OCI-LY3 (cell line): Measurements from ENCODE around the gene ZFP69B.

Experiments used
- EZH2phosphoT487 ChIP-seq: fragments of 200-600 bp; shearing (Covaris generic); IDR thresholded peaks from 2 replicates; pipeline ENCODE4 v1.6.1; 2018; ENCODE audit warnings: antibody characterized with exemption, mixed run types, low read depth
- TF ChIP-seq, protein P1 (sequence below): fragments of 200-600, 300-600 bp; sonication (generic); IDR thresholded peaks from 2 replicates; pipeline ENCODE4 v1.5.1; 2014; ENCODE audit warnings: antibody characterized with exemption, low read length, low read depth

DNA sequence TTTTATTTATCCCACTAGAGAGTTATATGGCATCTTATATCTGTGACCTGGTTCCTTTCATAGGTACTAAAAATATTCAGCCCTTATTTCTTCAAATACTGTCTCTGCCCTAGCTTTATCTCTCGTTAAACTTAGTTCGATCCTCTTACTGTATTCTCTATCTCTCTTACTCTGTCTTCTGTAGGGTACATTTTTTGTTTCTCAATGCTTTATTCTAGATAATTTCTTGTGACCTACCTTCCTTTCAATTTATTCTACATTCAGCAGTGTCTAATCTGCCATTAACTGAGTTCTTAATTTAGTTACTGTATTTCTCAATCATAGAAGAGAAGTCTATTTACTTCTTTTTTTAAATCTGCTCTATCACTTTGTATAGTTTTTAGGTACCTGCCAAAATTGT is 25.0 kb downstream of the ZFP69B start:
- TF ChIP-seq, protein P1, sequence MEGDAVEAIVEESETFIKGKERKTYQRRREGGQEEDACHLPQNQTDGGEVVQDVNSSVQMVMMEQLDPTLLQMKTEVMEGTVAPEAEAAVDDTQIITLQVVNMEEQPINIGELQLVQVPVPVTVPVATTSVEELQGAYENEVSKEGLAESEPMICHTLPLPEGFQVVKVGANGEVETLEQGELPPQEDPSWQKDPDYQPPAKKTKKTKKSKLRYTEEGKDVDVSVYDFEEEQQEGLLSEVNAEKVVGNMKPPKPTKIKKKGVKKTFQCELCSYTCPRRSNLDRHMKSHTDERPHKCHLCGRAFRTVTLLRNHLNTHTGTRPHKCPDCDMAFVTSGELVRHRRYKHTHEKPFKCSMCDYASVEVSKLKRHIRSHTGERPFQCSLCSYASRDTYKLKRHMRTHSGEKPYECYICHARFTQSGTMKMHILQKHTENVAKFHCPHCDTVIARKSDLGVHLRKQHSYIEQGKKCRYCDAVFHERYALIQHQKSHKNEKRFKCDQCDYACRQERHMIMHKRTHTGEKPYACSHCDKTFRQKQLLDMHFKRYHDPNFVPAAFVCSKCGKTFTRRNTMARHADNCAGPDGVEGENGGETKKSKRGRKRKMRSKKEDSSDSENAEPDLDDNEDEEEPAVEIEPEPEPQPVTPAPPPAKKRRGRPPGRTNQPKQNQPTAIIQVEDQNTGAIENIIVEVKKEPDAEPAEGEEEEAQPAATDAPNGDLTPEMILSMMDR: no peak
- TF ChIP-seq EZH2phosphoT487: no peak
